PFSK-1 (cell line): Measurements from ENCODE around the gene XYLT2.

Experiments used
- POLR2AphosphoS5 ChIP-seq: IDR thresholded peaks from 2 replicates; pipeline ENCODE4 v1.6.1; 2012; ENCODE audit warnings: low read depth, mild to moderate bottlenecking, control low read depth, low read length, moderate library complexity
- SIN3A ChIP-seq: IDR thresholded peaks from 2 replicates; pipeline ENCODE4 v1.6.1; 2012; ENCODE audit warnings: mild to moderate bottlenecking, low read length, moderate library complexity, borderline replicate concordance; ENCODE audit not compliant: insufficient read depth

DNA sequence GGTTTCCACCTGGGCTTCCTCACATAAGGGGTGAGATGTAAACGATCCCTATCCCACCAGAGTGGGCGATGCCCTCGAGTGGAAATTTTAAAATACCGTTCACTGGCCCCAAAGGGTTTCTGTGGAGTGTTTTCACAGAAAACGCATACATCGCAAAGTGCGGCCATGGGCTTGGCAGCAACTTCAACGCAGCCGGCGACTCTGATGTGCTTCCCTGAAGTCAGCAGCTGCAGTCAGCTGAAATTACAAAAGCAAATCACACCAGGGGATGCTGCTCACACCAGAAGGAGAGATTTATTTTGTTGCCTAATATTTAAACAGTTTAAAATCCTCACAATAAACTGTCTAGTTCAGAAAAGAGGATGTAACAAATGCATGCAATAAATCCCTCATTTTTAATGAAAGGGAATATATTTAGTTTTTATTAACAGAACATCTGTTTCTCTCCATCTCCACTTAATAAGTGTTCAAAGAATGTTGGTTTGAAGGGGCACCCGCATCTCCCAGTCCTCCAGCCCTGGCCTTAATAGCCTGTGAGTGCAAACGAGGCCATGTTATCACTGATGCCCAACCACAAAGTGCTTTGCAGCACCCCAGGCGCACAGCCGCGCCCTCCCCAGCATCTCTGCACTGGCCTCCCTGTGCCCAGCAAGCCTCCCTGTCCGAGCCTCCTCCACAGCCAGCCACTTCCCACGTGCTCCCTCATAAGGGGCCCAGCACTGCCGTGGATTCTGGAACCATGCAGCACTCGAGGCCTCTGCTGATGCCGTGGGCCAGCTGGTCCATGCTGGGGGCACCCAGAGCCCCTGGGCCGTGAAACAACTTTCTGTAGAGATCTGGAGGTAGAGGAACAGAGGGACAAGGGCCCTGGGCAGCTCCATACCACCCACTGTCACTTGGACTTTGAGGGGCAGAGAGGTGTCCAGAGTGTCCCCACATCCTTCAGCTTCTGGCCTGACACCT, 17.3 kb upstream of the XYLT2 start:
- TF ChIP-seq SIN3A: no peak
- TF ChIP-seq POLR2AphosphoS5: no peak
